HepG2 (cell line): ENCODE measurements around the gene AKT3.

Source experiments
- CTCF ChIP-seq: sonication (generic); formaldehyde crosslinking; IDR thresholded peaks from 2 replicates; pipeline ENCODE4 v1.5.0; 2020; ENCODE audit warnings: mild to moderate bottlenecking, missing genetic modification reagents, moderate library complexity
- ESRRA ChIP-seq: sonication (generic); formaldehyde crosslinking; IDR thresholded peaks from 2 replicates; pipeline ENCODE4 v1.5.1; 2020; ENCODE audit warnings: mild to moderate bottlenecking, low read depth, missing genetic modification reagents
- FOXM1 ChIP-seq: sonication (generic); formaldehyde crosslinking; IDR thresholded peaks from 2 replicates; pipeline ENCODE4 v1.5.0; 2020; ENCODE audit warnings: missing genetic modification reagents
- PHF8 ChIP-seq: sonication (generic); formaldehyde crosslinking; IDR thresholded peaks from 2 replicates; pipeline ENCODE4 v1.5.0; 2020; ENCODE audit warnings: missing genetic modification reagents
- U2AF1 ChIP-seq: fragments of 200-400 bp; formaldehyde crosslinking; optimal IDR thresholded peaks from 2 replicates; pipeline ENCODE3; 2017; ENCODE audit warnings: mild to moderate bottlenecking, low read depth, low read length
- USF2 ChIP-seq, 2 experiments: sonication (generic) in 1 of 2; formaldehyde crosslinking in 1 of 2; IDR thresholded peaks; 2 replicates each; pipeline versions ENCODE4 v1.5.1 to v1.6.1; 2011 to 2020; ENCODE audit warnings: borderline replicate concordance in 1 of 2, low read depth in 1 of 2, low read length in 1 of 2, mild to moderate bottlenecking in 1 of 2, missing genetic modification reagents in 1 of 2, moderate library complexity in 1 of 2
- ZNF598 ChIP-seq: sonication (generic); formaldehyde crosslinking; IDR thresholded peaks from 2 replicates; pipeline ENCODE4 v1.5.1; 2020; ENCODE audit warnings: mild to moderate bottlenecking, missing genetic modification reagents, borderline replicate concordance
- ZNF883 ChIP-seq: sonication (generic); formaldehyde crosslinking; IDR thresholded peaks from 2 replicates; pipeline ENCODE4 v1.5.1; 2020; ENCODE audit warnings: mild to moderate bottlenecking, missing genetic modification reagents; ENCODE audit errors: not compliant biosample characterization
- TF ChIP-seq, protein P1 (sequence below): sonication (generic); formaldehyde crosslinking; IDR thresholded peaks from 2 replicates; pipeline ENCODE4 v1.4.0; 2020; ENCODE audit warnings: missing genetic modification reagents, borderline replicate concordance

- TF ChIP-seq CTCF (CRISPR knock-in tag) (no peak), U2AF1 (no peak), ZNF883 (CRISPR knock-in tag) (no peak), PHF8 (no peak), ZNF598 (CRISPR knock-in tag) (no peak), ESRRA (CRISPR knock-in tag) (no peak), USF2 (IDR thresholded peaks at IDR 0.05; ENCODE audit: low read depth, low read length) (no peak), USF2 (CRISPR knock-in tag; IDR thresholded peaks at IDR 0.05; ENCODE audit: borderline replicate concordance) (no peak), FOXM1 (CRISPR knock-in tag) (no peak)
- TF ChIP-seq, protein P1, sequence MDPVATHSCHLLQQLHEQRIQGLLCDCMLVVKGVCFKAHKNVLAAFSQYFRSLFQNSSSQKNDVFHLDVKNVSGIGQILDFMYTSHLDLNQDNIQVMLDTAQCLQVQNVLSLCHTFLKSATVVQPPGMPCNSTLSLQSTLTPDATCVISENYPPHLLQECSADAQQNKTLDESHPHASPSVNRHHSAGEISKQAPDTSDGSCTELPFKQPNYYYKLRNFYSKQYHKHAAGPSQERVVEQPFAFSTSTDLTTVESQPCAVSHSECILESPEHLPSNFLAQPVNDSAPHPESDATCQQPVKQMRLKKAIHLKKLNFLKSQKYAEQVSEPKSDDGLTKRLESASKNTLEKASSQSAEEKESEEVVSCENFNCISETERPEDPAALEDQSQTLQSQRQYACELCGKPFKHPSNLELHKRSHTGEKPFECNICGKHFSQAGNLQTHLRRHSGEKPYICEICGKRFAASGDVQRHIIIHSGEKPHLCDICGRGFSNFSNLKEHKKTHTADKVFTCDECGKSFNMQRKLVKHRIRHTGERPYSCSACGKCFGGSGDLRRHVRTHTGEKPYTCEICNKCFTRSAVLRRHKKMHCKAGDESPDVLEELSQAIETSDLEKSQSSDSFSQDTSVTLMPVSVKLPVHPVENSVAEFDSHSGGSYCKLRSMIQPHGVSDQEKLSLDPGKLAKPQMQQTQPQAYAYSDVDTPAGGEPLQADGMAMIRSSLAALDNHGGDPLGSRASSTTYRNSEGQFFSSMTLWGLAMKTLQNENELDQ (CRISPR knock-in tag), result no peak
Measured at GRCh38 chr1:243482141-243483022, 367.7 kb downstream of the AKT3 start.
